GM21528 (cell line): Measurements from ENCODE around the gene TREM2.
"Not testable (repeated sequence)": the region's sequence is repeated elsewhere in the genome, so short reads cannot be mapped to it uniquely, and the experiment has no call there.

Experiments
- ATAC-seq: cut with Tn5 transposase; IDR thresholded peaks from one replicate; pipeline ENCODE4 v1.9.1; 2021; ENCODE audit warnings: mild to moderate bottlenecking, moderate library complexity; ENCODE audit not compliant: unreplicated experiment, low FRiP score

The TREM2 gene

DNA sequence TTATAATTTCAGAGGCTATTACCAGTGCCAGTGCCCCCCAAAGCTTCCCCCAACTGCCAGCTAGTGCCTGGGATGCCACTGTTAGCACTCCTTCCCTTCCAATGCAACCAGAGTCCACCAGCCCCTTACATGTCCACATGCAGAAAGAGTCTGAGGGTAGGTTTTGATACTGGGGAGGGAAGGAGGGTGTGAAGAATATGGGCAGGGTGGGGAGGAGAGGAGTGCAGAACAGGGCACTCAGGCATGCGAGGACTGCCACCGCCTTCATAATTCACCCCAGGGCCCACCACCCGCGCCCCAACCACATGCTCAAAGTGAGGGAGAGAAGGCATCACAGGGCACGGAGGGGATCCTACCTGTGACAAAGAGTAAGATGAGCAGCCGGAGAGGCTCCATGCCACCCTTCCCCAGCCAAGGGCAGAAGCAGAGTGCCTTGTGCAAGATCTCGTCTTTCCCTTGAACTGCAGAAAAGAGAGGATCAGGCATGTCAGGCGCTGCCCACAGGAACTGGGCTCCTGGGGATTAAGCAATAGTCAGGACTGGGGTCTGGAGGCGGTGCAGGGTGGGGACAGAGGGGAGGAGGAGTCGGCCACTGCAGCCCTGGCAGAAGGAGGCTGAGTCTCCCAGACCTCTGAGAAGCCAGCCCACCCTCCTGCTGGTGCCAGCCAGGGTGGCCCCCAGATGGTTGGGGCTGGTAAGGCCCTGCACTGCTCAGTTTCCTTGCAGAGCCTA lies at the start of gene TREM2:
TSS of gene TREM2 (minus strand) at position 430 of the 732 bp plus-strand sequence. CDS start at position 396, 34 bp downstream.
- no peak for ATAC-seq

DNA sequence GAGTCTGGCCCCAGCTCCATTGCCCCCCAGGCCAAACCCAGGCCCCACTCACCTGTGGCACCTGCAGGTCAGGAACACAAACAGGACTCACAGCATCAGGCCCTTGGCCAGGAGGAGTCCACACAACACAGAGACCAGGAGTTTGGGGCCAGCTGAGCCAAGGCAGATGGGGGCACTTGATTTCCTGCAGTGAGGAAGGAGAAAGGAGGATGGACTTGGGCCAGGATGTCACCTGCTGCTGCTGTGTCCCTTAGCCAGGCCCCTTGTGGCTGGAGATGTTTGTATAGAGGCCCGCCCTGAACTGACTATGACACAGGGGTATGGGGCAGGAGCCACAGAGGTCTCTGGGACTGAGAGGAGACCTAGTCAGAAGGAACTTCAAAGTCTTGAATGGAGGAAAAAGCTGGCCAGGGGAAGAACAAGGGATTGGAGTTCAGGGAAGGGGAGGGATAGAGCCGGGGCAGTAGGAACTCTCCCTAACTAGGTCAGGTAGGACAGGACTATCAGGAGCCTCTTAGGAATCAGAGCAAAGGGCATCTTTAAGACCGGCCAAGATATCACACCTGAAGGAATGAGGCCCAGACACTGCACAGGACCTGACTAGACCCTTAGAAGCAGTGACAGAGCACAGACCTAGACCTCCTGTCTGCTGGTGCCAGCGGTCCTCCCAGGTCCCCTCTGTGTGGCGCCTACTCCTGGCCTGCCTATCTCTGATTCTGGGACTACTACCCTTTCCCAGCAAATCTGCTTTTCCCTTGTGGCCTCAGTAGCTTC lies 46.8 kb upstream of the TREM2 start:
- ATAC-seq, result no peak

DNA sequence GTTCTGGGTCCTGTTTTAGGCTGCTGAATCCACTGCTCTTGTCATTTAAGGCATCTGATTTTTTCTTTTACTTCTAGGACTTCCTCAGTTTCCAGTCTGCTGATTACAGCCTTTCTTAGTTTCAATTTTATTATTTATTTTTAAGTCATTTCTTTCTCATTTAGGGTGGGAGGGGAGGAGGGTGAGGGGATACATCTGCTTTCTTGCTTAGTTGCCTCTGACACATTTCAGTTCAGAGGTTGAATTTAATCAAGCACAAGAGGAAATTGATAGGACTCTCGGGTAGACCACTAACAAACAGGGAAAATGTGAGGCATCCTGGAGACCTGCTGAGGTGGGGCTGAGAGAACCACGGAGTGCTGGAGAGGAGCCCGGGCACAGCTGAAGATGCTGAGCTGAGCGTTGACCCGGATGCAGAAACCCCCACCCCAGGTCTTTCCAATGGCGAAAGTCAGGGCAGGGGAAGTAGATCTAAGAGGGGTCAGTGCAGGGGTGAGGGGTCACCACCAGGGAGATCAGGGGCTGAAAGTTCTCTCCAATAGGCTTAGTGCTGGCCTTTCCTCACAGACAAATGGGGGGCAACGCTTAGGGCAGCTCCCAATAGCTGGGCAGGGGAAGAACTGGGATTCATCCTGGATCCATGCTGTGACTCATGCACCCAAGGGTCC lies 45.7 kb upstream of the TREM2 start:
- ATAC-seq, result no peak

DNA sequence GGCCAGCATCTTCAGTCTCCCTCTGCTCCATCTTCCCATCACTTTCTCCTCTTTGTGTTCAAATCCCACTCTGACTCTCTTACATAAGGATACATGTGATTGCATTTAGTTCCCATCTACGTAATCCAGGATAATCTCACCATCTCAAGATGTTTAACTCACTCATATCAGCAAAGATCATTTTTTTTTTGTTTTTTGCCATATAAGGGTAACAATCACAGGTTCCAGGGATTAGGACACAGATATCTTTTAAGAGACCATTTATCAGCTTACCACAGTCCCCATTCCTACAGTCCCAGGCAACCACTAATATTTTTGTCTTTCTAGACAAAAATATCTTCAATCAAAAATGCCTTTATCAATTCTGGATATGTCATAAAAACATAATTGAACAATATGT lies 41.2 kb upstream of the TREM2 start:
- ATAC-seq, result no peak

DNA sequence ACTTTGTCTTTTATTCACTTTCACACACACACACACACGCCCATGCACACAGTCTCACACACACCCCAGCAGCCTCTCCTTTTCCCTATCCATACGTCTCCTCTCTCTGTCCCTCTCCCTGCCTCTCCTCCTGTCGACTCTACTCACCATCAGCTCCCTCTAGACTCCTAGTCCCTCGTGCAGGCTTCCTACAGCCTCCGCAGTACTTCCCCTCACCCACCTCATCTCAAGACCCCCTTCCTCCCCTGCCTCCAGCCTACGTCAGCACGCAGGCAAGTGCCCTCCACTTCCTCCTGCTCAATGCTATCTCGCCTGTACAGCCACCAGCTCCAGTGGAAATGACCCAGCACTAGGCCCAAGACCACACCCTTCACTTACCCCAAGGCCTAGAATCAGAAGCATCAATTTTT lies 38.9 kb upstream of the TREM2 start:
- no peak for ATAC-seq

DNA sequence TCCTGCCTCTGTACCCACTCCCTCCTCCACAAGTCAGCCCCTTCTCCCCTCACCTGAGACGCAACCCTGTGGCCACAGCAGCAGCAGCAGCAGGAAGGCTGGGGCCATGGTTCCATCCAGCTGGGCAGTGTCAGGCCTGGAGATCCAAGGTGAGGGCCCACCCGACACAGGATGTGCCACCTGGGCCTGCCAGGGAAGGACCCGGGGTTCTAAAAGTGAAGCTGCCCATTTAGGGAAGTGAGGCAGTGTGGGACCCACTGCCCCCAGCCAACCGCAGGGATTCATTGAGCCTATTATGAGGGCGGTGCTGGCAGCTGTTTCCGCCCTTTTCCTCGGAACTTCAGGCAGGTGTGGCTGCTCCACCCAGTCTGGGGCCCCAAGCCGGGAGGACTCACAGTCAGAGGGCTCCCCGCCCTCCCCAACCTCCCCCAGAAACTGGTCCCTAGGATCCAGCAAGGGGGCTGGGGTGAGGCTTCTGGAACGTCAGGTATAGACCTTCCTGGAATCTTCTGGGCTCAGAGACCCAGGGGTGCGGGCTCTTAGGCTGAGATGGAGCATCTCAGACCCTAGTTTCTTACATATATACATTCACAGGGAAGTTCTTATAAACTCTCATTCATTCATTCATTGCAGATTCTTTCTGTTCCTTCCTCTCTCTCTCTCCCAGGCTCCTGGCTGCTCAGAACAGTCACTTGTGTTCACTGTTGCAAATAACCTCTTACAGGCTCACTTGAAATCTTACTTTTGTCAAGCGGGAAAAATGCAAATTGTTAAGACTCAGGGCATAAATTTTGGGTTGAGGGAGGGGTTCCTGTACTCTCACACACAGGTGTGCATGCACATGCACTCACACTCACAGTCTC lies 38.2 kb upstream of the TREM2 start, which contains the start of gene TREML2:
TSS of gene TREML2 (minus strand) at position 249 of the 863 bp plus-strand sequence. CDS start at position 108, 141 bp downstream.
- ATAC-seq, result peak; percentile 43

DNA sequence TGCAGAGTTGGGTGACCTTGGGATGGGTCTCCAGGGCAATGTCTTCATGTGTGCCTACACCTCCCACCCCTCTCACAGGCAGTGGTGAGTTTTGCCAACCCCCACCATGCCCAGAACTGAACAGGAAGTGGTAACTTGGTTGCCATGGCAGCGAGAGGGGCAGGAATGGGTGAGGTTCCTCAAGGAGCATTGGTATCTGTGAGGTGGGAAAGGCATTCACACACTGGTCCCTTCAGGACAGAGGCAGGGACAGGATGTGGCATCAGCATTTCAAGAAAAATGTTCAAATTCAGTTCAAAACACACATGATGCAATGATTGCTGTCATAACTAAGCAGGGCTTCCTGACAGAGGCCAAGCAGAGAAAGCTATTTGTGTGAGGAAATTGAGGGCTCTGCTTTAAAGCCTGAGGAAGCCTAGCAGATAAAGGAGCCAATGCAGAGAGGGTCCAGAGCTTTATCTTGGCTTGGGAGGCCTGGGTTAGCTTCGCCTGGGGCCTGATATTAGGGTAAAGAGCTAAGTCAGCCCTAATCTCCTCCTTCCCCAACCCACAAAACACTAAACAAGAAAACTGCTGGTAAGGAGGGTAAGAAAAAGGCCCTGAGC lies 37.5 kb upstream of the TREM2 start:
- ATAC-seq, result peak; percentile 38

DNA sequence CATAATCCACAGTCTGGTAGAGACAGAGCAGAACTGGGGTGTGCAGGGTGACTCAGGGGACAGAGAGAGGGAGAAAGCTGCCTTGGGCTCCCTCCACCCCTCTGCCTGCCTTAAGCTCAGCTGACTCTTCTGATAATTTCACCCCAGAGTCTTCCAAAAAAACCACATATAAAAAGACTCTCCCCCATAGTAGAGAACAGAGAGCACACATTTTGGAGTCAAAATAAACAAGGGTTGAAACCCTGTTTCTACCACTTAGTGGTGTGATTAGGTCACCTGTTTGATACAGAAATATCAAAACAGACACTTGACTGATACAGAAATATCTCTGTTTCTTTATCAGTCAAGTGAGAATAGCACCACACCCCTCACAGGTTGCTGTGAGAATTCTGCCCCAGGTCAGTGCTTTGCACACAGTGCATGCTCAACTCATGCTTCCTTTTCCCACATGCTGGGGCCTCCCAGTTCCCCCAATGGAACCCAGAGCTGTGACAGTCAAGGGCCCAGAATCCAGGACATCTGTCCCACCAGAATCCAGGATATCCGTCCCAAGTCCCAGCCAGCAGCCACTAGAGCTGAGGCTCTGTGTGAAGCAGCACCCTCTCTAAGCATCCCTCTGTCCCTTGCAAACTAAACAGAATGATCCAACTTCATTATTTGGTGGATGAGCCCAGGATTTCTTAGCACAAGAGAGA lies 36.8 kb upstream of the TREM2 start:
- ATAC-seq, result peak; percentile 52

DNA sequence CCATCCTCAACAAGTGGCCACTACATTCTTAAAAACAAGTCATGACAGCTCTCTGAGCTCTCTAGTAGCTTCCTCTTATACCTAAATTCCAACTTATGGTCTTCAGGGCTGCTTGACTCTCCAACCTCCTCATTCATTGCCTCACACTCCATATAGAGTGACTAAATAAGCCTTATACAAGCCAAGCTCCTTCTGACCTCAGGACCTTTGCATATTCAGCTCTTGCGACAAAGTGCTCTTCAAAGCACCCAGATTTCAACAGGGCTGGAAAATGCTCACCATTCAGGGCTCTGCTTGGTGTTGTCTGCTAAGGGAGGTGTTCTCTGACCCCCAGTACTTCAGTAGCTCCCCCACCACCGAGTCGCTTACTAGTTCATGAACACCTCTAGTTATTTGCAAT lies 34.3 kb upstream of the TREM2 start:
- no peak for ATAC-seq

DNA sequence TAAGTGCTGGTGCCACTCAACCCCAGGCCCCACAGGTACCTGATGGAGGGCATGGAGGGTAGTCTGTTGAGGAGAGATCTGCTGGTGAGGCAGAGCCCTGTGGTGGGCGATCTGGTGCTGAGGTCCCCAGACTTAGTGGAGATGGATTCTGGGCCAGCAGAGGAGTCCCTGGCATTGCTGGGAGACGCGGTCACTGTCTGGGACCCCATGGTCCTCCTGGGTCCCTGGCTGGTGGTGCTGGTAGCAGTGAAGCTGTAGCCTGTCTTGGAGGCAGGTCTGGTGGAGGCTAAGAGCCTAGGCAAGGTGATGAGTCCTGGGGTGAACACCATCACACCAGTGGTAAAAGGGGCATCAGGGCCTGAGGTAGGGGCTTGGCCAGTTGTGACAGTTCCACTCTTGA lies 31.5 kb upstream of the TREM2 start:
- no peak for ATAC-seq

DNA sequence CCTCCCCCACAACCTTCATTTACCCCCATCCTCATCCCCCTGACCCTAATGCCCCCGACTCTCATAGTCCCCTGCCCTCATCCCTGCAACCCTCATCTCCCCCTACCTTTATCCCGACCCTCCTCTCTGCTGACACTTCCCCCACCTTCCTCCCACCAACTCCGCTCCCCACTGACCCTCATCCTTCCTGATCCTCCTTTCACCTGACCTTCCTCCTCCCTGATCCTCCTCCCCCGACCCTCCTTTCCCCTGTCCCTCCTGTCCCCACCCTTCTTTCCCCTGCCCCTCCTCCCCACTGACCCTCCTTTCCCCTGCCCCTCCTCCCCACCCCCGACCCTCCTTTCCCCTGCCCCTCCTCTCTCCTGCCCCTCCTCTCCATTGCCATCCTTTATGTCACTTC lies 31.0 kb upstream of the TREM2 start:
- ATAC-seq, result no peak

DNA sequence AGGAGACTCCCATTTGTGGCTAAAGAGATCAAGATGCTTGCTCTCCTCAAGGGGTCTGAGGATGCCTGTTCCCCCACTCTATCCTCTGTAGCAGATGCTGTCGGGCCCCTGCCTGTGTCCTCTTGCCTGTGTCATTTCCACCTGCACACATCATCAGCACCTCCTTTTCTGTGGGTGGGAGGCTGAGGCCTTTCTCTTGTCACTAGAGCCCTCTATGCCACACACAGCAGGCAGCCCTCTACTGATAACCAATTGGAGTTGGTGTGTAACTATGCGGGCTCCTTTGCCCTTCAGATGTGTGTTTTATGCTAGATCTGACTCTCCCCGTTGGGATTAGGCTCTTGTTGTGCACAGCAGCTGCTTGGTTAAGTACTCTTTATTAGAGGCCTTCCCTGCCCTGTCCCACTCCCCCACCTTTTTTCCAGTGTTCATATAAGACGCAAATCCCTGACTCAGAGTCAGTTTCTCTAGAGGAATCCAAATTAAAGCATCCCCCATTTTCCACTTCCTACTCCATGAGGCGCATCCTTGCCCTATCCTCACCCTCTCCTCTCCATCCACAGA lies 30.3 kb upstream of the TREM2 start:
- no peak for ATAC-seq

DNA sequence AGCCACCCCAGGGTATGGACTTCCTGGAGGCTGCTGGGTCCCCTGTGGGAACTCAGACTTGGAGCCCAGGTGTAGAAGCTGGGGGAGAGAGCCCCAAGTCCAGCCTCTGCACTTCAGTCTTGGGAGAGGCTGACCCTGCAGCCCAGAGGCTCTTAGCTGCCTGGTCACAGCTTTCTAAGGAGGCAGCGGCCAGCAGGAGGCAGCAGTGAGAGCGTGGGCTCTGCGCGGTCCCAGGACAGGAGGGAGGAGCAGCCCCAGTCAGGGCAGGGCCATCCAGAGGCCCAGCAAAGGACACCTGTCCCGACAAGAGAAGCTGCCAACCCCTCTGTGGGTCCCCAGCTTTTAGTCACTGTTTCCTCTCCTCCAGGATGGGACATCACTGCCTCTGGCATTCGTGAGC lies 28.7 kb upstream of the TREM2 start:
- no peak for ATAC-seq

DNA sequence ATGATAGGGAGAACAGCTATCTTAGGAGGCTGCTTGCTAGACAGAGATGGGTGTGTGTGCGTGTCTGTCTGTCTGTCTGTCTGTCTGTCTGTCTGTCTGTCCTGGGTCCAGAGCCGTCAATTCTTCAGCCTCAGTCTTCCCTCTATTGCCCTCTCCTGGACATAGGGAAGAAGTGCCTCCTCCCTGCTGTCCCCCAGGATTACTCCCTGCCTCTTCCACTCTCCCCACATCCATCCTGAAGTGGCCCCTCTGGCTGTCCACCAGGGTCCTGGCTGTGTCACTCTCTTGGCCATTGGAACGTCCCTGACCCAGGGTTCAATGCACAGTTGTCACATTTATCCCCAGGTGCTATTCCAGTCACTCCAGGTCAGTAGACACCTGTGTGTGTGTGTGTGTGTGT lies 27.9 kb upstream of the TREM2 start:
- ATAC-seq, result no peak

DNA sequence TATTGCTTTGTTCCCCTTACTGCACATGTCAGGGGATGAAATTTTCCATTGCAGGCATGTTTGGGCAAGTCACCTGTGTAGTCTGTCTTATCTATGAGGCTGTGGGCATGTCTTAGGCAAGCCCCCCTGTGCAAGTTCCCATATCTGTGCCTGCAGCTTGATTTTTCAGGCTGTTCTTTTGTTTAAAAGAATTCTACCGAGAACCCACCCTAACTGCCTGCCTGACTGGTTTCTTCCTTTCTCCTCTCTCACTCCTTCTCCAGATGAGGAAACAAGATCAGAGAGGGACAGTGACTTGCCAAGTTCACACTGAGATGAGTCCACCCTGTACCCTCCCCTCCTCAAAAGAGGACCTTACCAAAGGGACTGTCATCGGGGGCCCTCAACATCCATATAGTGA lies 27.1 kb upstream of the TREM2 start:
- ATAC-seq, result no peak

DNA sequence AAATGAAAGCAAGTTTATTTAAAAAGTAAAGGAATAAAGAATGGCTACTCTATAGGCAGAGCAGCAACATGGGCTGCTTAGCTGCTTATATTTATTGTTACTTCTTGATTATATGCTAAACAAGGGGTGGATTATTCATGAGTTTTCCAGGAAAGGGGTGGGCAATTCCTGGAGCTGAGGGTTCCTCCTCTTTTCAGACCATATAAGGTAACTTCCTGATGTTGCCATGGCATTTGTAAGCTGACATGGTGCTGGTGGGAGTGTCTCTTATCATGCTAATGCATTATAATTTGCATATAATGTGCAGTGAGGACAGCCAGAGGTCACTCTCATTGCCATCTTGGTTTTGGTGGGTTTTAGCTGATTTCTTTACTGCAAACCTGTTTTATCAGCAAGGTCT lies 26.1 kb upstream of the TREM2 start:
- ATAC-seq, result not testable (repeated sequence)

DNA sequence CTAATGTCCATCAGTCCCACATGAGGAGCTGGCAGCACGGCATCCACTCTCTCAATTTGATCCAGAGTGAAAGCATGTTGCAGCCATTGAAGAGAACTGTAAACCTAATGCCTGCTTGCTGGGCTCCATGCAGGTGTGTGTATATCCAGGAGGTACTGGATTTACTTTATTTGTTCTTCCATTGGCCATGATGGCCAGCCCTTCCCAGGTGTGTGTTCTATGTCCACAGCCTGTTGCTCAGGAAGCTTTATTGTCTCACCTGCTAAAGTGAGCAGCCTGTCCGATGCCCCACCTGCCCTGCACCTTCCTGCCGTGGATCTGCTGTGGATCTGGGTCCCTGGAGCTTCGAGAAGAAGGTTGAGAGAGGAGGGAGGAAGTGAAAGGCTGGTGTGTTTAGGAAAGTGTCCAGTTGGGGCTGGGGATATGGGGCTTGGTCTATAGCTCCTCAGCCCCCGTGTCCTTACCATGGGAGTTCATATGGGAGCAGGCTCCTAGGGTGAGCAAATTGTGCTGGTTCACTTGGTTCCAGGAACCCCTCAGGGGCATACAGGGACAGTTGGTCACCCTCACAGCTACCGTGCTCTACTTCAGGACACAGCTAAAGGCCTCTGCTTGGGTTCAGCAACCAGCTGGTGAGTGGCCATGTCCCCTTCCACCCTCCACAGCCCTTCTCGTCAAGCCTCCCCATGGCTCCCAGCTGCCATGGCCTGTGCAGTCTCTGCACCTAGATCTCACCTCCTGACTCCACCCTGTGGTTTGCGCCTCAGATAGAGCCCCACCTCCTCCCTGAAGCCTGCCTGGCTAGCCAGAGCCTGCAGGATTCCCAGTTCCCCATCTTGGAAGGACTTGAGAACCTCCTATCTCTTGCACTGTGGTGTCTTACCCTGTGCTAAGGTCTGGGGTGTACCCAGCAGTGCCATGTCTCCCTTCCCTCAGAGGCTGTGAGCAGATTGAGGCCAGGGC lies 25.3 kb upstream of the TREM2 start:
- no peak for ATAC-seq

DNA sequence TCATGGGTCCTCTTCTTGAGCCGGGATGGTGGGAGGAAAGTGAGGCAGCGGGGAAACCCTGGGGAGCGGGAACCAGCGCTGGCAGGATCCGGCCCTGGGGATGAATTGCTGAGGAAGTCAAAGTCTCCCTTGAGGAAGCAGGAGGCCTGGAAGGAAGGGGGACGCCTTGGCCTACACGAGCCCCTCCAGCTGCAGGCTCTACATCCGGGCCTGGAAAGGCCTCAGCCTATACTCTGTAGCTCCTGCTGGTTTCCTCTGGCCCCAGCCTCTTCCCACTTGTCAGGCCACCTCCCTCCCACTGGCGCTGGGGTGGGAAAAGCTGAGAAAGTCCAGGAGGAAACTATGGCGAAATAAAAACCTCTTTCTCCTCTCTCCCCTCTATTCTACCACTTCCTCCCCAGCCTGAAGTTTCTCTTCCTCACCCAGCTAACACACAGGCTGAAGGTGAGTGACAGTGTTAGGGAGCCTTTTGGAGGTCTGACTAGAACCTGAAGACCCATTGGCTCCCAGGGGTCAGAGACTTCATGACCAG lies 23.2 kb upstream of the TREM2 start:
- ATAC-seq, result no peak
